GM12878 (cell line): ENCODE results near the gene L3MBTL1. TPM values are rescaled to one million over a fixed set of nuclear protein-coding genes. Genes with fewer than 3 reads are reported as not detected.

Source experiments
- ATAC-seq: fragments of 200-7000 bp; cut with Tn5 transposase; 3 replicates; pipeline ENCODE4 v1.9.1; 2020; ENCODE audit warnings: mild to moderate bottlenecking, moderate library complexity
- BruUV-seq: library from RNA; stranded (reverse); fragments of 400-500 nt; replicated peaks from 2 replicates; lab custom pipeline; 2021; lab: Mats Ljungman, UMichigan
- CTCF ChIA-PET: fragments of 300-600 bp; sonication (Branson Sonifier 250); formaldehyde crosslinking; extraction: SDS; loops from one replicate; lab custom pipeline; 2021; ENCODE audit warnings: inconsistent platforms; lab: Yijun Ruan, JAX
- POLR2A ChIA-PET: fragments of 350-600 bp; formaldehyde crosslinking; extraction: SDS; loops from one replicate; lab custom pipeline; 2021; ENCODE audit warnings: inconsistent platforms; lab: Charles Lee
- RAD21 ChIA-PET: fragments of 300-600 bp; sonication (Branson Sonifier 250); formaldehyde crosslinking; loops from one replicate; lab custom pipeline; 2023; ENCODE audit warnings: antibody characterized with exemption; ENCODE audit not compliant: unreplicated experiment; lab: Charles Lee
- SMC1A ChIA-PET: fragments of 300-600 bp; sonication (Branson Sonifier 250); formaldehyde crosslinking; loops from one replicate; lab custom pipeline; 2023; ENCODE audit not compliant: unreplicated experiment, uncharacterized antibody; lab: Charles Lee
- DNase-seq: peaks from one replicate; pipeline ENCODE4 v3.0.0-alpha.2; 2011; ENCODE audit warnings: low read depth, low spot score
- FAIRE-seq: peaks from 3 replicates; lab custom pipeline; 2011; peaks lifted over from hg19 to GRCh38; lab: Jason Lieb, UNC
- H2AFZ ChIP-seq: 2 replicates; pipeline ENCODE4 v1.6.0; 2011; ENCODE audit warnings: low read depth, low read length, control low read depth; ENCODE audit not compliant: control insufficient read depth
- H3K27ac ChIP-seq: 2 replicates; pipeline ENCODE4 v1.5.1; 2011; ENCODE audit warnings: control low read depth; ENCODE audit not compliant: control insufficient read depth, insufficient read depth
- H3K27me3 ChIP-seq, 2 experiments: replicated peaks in 1 of 2; 2 replicates each; pipeline versions ENCODE4 v1.6.0 to v1.6.1; 2011; ENCODE audit warnings: low read length in 1 of 2; ENCODE audit not compliant: control insufficient read depth in 2 of 2, insufficient read depth in 2 of 2
- H3K36me3 ChIP-seq, 2 experiments: 2 replicates each; pipeline ENCODE4 v1.5.1; 2011; ENCODE audit warnings: low read length in 1 of 2; ENCODE audit not compliant: control insufficient read depth in 2 of 2, insufficient read depth in 2 of 2
- H3K4me1 ChIP-seq: 2 replicates; pipeline ENCODE4 v1.6.1; 2011; ENCODE audit warnings: mild to moderate bottlenecking, low read length, moderate library complexity, mixed read lengths; ENCODE audit not compliant: control insufficient read depth, insufficient read depth
- H3K4me2 ChIP-seq: 2 replicates; pipeline ENCODE4 v1.6.0; 2011; ENCODE audit warnings: control low read depth; ENCODE audit not compliant: control insufficient read depth, insufficient read depth
- H3K4me3 ChIP-seq: fragments of 200-600 bp; sonication (generic); 2 replicates; pipeline ENCODE4 v1.5.1; 2016
- H3K79me2 ChIP-seq: 2 replicates; pipeline ENCODE4 v1.6.0; 2011; ENCODE audit warnings: low read length; ENCODE audit not compliant: control insufficient read depth, insufficient read depth
- H3K9ac ChIP-seq: 2 replicates; pipeline ENCODE4 v1.8.0; 2011; ENCODE audit warnings: low read length, control low read depth, mixed read lengths; ENCODE audit not compliant: control insufficient read depth, insufficient read depth
- H3K9me3 ChIP-seq: replicated peaks from 3 replicates; pipeline ENCODE4 v1.5.1; 2011; ENCODE audit warnings: mild to moderate bottlenecking, low read length; ENCODE audit not compliant: control insufficient read depth, insufficient read depth
- H4K20me1 ChIP-seq: 2 replicates; pipeline ENCODE4 v1.6.0; 2011; ENCODE audit not compliant: control insufficient read depth, insufficient read depth
- IKZF2 ChIP-seq, 2 experiments: fragments of 450-650 bp; IDR thresholded peaks; 2 replicates each; pipeline ENCODE4 v1.6.1; 2017; ENCODE audit warnings: mild to moderate bottlenecking in 2 of 2, moderate library complexity in 2 of 2
- PAX8 ChIP-seq: fragments of 450-650 bp; IDR thresholded peaks from 2 replicates; pipeline ENCODE4 v1.6.1; 2017; ENCODE audit warnings: mild to moderate bottlenecking, moderate library complexity
- POLR2A ChIP-seq: IDR thresholded peaks from 2 replicates; pipeline ENCODE4 v1.6.1; 2011; ENCODE audit warnings: low read depth, mild to moderate bottlenecking, low read length
- RFX5 ChIP-seq: IDR thresholded peaks from 2 replicates; pipeline ENCODE4 v1.6.1; 2011; ENCODE audit warnings: low read depth, low read length, improper control_type of control experiment
- ZBED1 ChIP-seq: IDR thresholded peaks from 2 replicates; pipeline ENCODE4 v1.6.1; 2016; ENCODE audit warnings: borderline replicate concordance
- WGBS: methylation state at CpG from one replicate; pipeline ENCODE4 v1.1.6; 2016; ENCODE audit warnings: low lambda C conversion rate; ENCODE audit not compliant: insufficient replicate concordance, insufficient coverage; ENCODE audit errors: missing lambda C conversion rate; 5-methylcytosine and 5-hydroxymethylcytosine counted together
- in situ Hi-C: fragments of 300-500 bp; cut with MboI; formaldehyde crosslinking; loops from 9 replicates; pipeline ENCODE4 v1.14.3; 2018; ENCODE audit warnings: mixed read lengths
- intact Hi-C: fragments of 100-400 bp; cut with micrococcal nuclease; formaldehyde crosslinking; loops from one replicate; pipeline ENCODE4 v1.14.2; 2022; ENCODE audit not compliant: unreplicated experiment
- polyA plus RNA-seq, 11 experiments: library from polyadenylated mRNA; depleted of rRNA in 4 of 11; unstranded in 6 of 11; stranded (reverse) in 5 of 11; fragments of >200 nt; fragmentation: Nextera tagmentation in 4 of 11; fragmentation: Illumina TruSeq in 1 of 11; extraction: Ambion mirVana in 4 of 11; extraction: Trizol in 1 of 11; gene quantifications; 1 replicate in 1 of 11; 2 replicates in 10 of 11; pipeline versions ENCODE4 v1.2.1 to v1.2.3, GENCODE V29; 2011 to 2016; ENCODE audit warnings: inconsistent platforms in 2 of 11, missing spikeins in 2 of 11, low read depth in 1 of 11
- total RNA-seq, 4 experiments: library from RNA; depleted of rRNA in 3 of 4; stranded (reverse); fragments of >200 nt in 3 of 4; fragmentation: Illumina TruSeq in 1 of 4; extraction: Trizol in 1 of 4; gene quantifications; 2 replicates each; pipeline versions ENCODE4 v1.2.1 to v1.2.3, GENCODE V29; 2013 to 2021

L3MBTL1 gene
- total and polyA plus RNA-seq, 10 of the 15 experiments (the other 5 are each of a cell fraction or from before 2014, with no cell fraction given): 0.56 to 6.6 (median 3.9) TPM

- no peak for FAIRE-seq
- no peak overlapping the region for H3K27ac ChIP-seq
- POLR2A ChIA-PET: no interaction called here
- WGBS: 47% methylated on average over 3 of the region's 3 CpGs
- no peaks in the 10 kb centered on the region for H3K9me3 ChIP-seq
- H3K4me3 ChIP-seq: no peak overlapping the region
- TF ChIP-seq POLR2A (no peak), RFX5 (no peak), PAX8 (no peak), ZBED1 (no peak)
- TF ChIP-seq, all 136 proteins: peak for 0
- H3K4me2 ChIP-seq: no peak overlapping the region
- no TSS peak for BruUV-seq
- no peaks in the 10 kb centered on the region for H3K4me1 ChIP-seq
- in situ Hi-C loops (no loop called here), intact Hi-C loops (no loop called here)
- CTCF ChIA-PET: no interaction called here
- RAD21 ChIA-PET: no interaction called here
- SMC1A ChIA-PET: no interaction called here
- DNase-seq: no peak
- H3K27me3 ChIP-seq: no peaks in the 10 kb centered on the region
- H2AFZ ChIP-seq: no peak overlapping the region
- H4K20me1 ChIP-seq: no peaks in the 10 kb centered on the region
- no peaks in the 10 kb centered on the region for H3K36me3 ChIP-seq
- no peak overlapping the region for H3K9ac ChIP-seq
- H3K79me2 ChIP-seq: no peaks in the 10 kb centered on the region
- no peak for ATAC-seq
Measured at GRCh38 chr20:43554369-43554768, 46.9 kb downstream of the L3MBTL1 start.

DNA sequence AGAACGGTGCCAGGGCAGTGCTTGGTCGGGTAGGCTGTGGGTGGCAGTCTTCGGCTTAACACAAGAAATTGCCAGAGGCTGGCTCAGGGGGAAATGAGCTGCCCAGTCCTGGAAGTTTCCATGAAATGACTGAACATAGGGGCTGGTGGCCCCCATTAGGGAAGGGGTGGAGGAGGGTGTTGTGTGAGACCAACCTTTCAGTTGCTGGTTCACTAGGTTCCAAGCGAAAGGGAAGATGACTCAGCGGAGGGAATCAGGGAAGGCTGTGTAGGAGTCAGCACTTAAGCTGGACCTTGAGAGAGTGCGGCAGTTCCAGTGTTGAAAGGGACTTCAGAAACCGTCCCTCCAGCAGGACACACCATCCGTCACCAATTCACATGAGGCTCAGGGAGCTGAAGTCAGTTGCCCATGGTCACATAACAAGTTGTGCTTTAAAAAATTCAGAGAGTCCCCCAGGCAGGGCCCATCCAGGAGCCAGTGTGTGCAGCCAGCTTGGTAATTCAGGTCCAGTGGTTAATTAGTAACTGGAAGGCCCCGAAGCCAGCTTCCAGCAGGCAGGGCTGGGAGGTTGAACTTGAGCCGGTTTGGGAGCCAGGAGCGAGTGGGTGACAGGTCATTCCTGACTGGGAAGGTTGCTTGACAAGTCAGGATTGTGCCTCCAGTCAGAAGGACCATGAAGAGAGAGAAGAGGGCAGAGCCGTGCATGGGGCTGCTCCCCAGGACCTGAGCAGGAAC, 51.1 kb downstream of the L3MBTL1 start, which contains the start of gene SGK2:
Gene SGK2 (plus strand): TSS at position 616 of the 735 bp plus-strand sequence. CDS start 7,469 bp downstream, outside the sequence.
- Histone ChIP-seq H3K4me1 (no peaks in the 10 kb centered on the region), H2AFZ (no peak within 1 kb of the TSS), H4K20me1 (no peaks in the 10 kb centered on the region), H3K27ac (no peak within 1 kb of the TSS), H3K79me2 (no peaks in the 10 kb centered on the region), H3K4me3 (no peak within 1 kb of the TSS), H3K9me3 (no peaks in the 10 kb centered on the region), H3K4me2 (no peak within 1 kb of the TSS), H3K9ac (no peak within 1 kb of the TSS), H3K27me3 (no peaks in the 10 kb centered on the region), H3K36me3 (no peaks in the 10 kb centered on the region)
- BruUV-seq: no TSS peak
- intact Hi-C loops: no loop called here
- in situ Hi-C loops: no loop called here
- ChIA-PET SMC1A (interaction anchor here (1.6 kb wide), 1 partner anchor 11 kb away, joined by 8 read pairs; no protein-coding TSS in a partner anchor), POLR2A (no interaction called here), CTCF (interaction anchor here (0.6 to 2.4 kb wide), 3 partner anchors 20 to 62 kb away, joined by 3 to 7 read pairs (median 6); no protein-coding TSS in a partner anchor), RAD21 (no interaction called here)
- FAIRE-seq (no peak), ATAC-seq (no peak), DNase-seq (no peak)
- TF ChIP-seq IKZF2 (IDR thresholded peaks at IDR 0.05): no peak
- WGBS: 43% methylated on average over 12 of the region's 12 CpGs
